HepG2 (cell line): ENCODE data around the gene TP63. TPM values are rescaled to one million over a fixed set of nuclear protein-coding genes. Genes with fewer than 3 reads are reported as not detected.

ENCODE experiments used
- ATAC-seq: fragments of 200-7000 bp; cut with Tn5 transposase; 3 replicates; pipeline ENCODE4 v1.9.1; 2020; ENCODE audit warnings: mild to moderate bottlenecking, moderate library complexity
- BruUV-seq: library from RNA; stranded (reverse); fragments of 400-500 nt; replicated peaks from 2 replicates; lab custom pipeline; 2021; lab: Mats Ljungman, UMichigan
- CTCF ChIA-PET: fragments of 300-600 bp; formaldehyde crosslinking; extraction: SDS; loops from one replicate; lab custom pipeline; 2021; ENCODE audit warnings: low total read pairs, inconsistent platforms, low intra/inter-chr PET ratio; lab: Yijun Ruan, JAX
- POLR2A ChIA-PET: fragments of 350-600 bp; sonication (Branson Sonifier 250); formaldehyde crosslinking; loops from one replicate; lab custom pipeline; 2020; ENCODE audit warnings: antibody characterized with exemption, inconsistent platforms; lab: Yijun Ruan, JAX
- DNase-seq: peaks from one replicate; pipeline ENCODE4 v3.0.0-alpha.2; 2015; ENCODE audit warnings: low spot score
- FAIRE-seq: peaks from 3 replicates; lab custom pipeline; 2011; peaks lifted over from hg19 to GRCh38; lab: Jason Lieb, UNC
- H2AFZ ChIP-seq: one replicate; pipeline ENCODE4 v1.6.1; 2011; ENCODE audit warnings: low read length, inconsistent platforms
- H3K27ac ChIP-seq: fragments of 300-600 bp; 3 replicates; pipeline ENCODE4 v1.8.0; 2011; ENCODE audit warnings: mixed run types, mild to moderate bottlenecking, mixed read lengths, low read length, inconsistent platforms; ENCODE audit not compliant: insufficient read depth; ENCODE audit errors: extremely low read length
- H3K27me3 ChIP-seq, 2 experiments: fragments of 200-600 bp in 1 of 2; 2 replicates in 1 of 2; 3 replicates in 1 of 2; pipeline versions ENCODE4 v1.6.0 to v1.8.0; 2011; ENCODE audit warnings: low read length in 2 of 2, mild to moderate bottlenecking in 2 of 2, moderate library complexity in 2 of 2, inconsistent platforms in 1 of 2; ENCODE audit not compliant: insufficient read depth in 2 of 2, control insufficient read depth in 1 of 2
- H3K36me3 ChIP-seq, 2 experiments: fragments of 200-600 bp in 1 of 2; replicated peaks in 1 of 2; 2 replicates in 1 of 2; 3 replicates in 1 of 2; pipeline versions ENCODE4 v1.5.1 to v1.8.0; 2011; ENCODE audit warnings: low read length in 2 of 2, inconsistent platforms in 1 of 2; ENCODE audit not compliant: insufficient read depth in 2 of 2, control insufficient read depth in 1 of 2
- H3K4me1 ChIP-seq: 2 replicates; pipeline ENCODE4 v1.5.1; 2012; ENCODE audit warnings: low read length, inconsistent platforms; ENCODE audit not compliant: insufficient read depth
- H3K4me2 ChIP-seq: 2 replicates; pipeline ENCODE4 v1.6.0; 2011; ENCODE audit warnings: low read depth, low read length, inconsistent platforms
- H3K4me3 ChIP-seq, 3 experiments: fragments of 200-600 bp in 1 of 3; sonication (generic), shearing (Covaris generic) in 1 of 3; replicated peaks in 1 of 3; 2 replicates each; pipeline ENCODE4 v1.5.1; 2011 to 2016; ENCODE audit warnings: low read length in 3 of 3, inconsistent platforms in 2 of 3, low read depth in 2 of 3, mild to moderate bottlenecking in 2 of 3, control low read depth in 1 of 3, mixed read lengths in 1 of 3; ENCODE audit not compliant: insufficient read depth in 1 of 3
- H3K79me2 ChIP-seq: one replicate; pipeline ENCODE4 v1.6.1; 2011; ENCODE audit warnings: low read length, inconsistent platforms; ENCODE audit not compliant: insufficient read depth
- H3K9ac ChIP-seq: 2 replicates; pipeline ENCODE4 v1.6.0; 2011; ENCODE audit warnings: mild to moderate bottlenecking, low read depth, low read length, inconsistent platforms; ENCODE audit not compliant: insufficient read depth
- H3K9me3 ChIP-seq: 2 replicates; pipeline ENCODE4 v1.5.1; 2012; ENCODE audit warnings: mild to moderate bottlenecking, low read length
- H4K20me1 ChIP-seq: 2 replicates; pipeline ENCODE4 v1.6.0; 2011; ENCODE audit warnings: inconsistent platforms, mild to moderate bottlenecking, low read length, moderate library complexity; ENCODE audit not compliant: insufficient read depth
- ATAD3A ChIP-seq: sonication (generic); formaldehyde crosslinking; IDR thresholded peaks from 2 replicates; pipeline ENCODE4 v1.4.0; 2020; ENCODE audit warnings: missing genetic modification reagents
- CHD4 ChIP-seq: fragments of 200-600 bp; sonication (generic); IDR thresholded peaks from 2 replicates; pipeline ENCODE4 v1.7.0; 2017; ENCODE audit warnings: mild to moderate bottlenecking, low read length, borderline replicate concordance
- PAF1 ChIP-seq: IDR thresholded peaks from 2 replicates; pipeline ENCODE4 v1.6.1; 2016; ENCODE audit warnings: missing genetic modification reagents, missing compliant biosample characterization
- SRSF1 ChIP-seq: fragments of 200-400 bp; formaldehyde crosslinking; optimal IDR thresholded peaks from 2 replicates; pipeline ENCODE3; 2017; ENCODE audit warnings: mild to moderate bottlenecking, low read depth, low read length, moderate library complexity
- TOPORS ChIP-seq: sonication (generic); formaldehyde crosslinking; IDR thresholded peaks from 2 replicates; pipeline ENCODE4 v1.8.0; 2023; ENCODE audit warnings: mild to moderate bottlenecking, missing genetic modification reagents
- ZC3H4 ChIP-seq: sonication (generic); formaldehyde crosslinking; IDR thresholded peaks from 2 replicates; pipeline ENCODE4 v1.4.0; 2020; ENCODE audit warnings: missing genetic modification reagents, borderline replicate concordance
- ZFP90 ChIP-seq: sonication (generic); formaldehyde crosslinking; IDR thresholded peaks from 2 replicates; pipeline ENCODE4 v1.8.0; 2022; ENCODE audit warnings: missing genetic modification reagents, mild to moderate bottlenecking, inconsistent platforms, borderline replicate concordance
- ZNF550 ChIP-seq: sonication (generic); formaldehyde crosslinking; IDR thresholded peaks from 2 replicates; pipeline ENCODE4 v1.4.0; 2020; ENCODE audit warnings: mild to moderate bottlenecking, missing genetic modification reagents, borderline replicate concordance
- ZNF629 ChIP-seq: sonication (generic); formaldehyde crosslinking; conservative IDR thresholded peaks from 2 replicates; pipeline ENCODE4 v1.5.0; 2020; ENCODE audit warnings: missing genetic modification reagents
- ZNF777 ChIP-seq: sonication (generic); formaldehyde crosslinking; IDR thresholded peaks from 2 replicates; pipeline ENCODE4 v1.4.0; 2020; ENCODE audit warnings: missing genetic modification reagents
- WGBS: methylation state at CpG from one replicate; pipeline ENCODE4 v1.1.6; 2017; ENCODE audit warnings: low lambda C conversion rate; 5-methylcytosine and 5-hydroxymethylcytosine counted together
- in situ Hi-C: cut with HindIII; loops from 2 replicates; pipeline ENCODE4 v1.10.0; 2017; ENCODE audit warnings: low pct_unique_long_range_greater_than_20kb; ENCODE audit not compliant: extremely low pct_ligation_motif_present
- intact Hi-C: fragments of 100-400 bp; cut with micrococcal nuclease; formaldehyde crosslinking; loops from one replicate; pipeline ENCODE4 v1.10.0; 2022; ENCODE audit not compliant: unreplicated experiment
- polyA plus RNA-seq, 8 experiments: library from polyadenylated mRNA; depleted of rRNA in 3 of 8; stranded (reverse) in 7 of 8; unstranded in 1 of 8; fragments of >200 nt; fragmentation: Illumina TruSeq in 4 of 8; extraction: Trizol in 4 of 8; gene quantifications; 2 replicates each; pipeline versions ENCODE4 v1.2.1 to v1.2.3, GENCODE V29; 2011 to 2016; ENCODE audit warnings: low read depth in 4 of 8, missing spikeins in 1 of 8, mixed read lengths in 1 of 8; ENCODE audit not compliant: insufficient read depth in 1 of 8
- total RNA-seq, 5 experiments: library from RNA; depleted of rRNA; stranded (reverse); fragments of >200 nt; fragmentation: Illumina TruSeq; extraction: Trizol; gene quantifications; 2 replicates each; pipeline ENCODE4 v1.2.3, GENCODE V29; 2016; ENCODE audit warnings: low read depth in 1 of 5
- TF ChIP-seq, protein P1 (sequence below): sonication (generic); formaldehyde crosslinking; IDR thresholded peaks from 2 replicates; pipeline ENCODE4 v1.4.0; 2020; ENCODE audit warnings: missing genetic modification reagents, borderline replicate concordance
- TF ChIP-seq, protein P2 (sequence below): sonication (generic); formaldehyde crosslinking; IDR thresholded peaks from 2 replicates; pipeline ENCODE4 v1.8.1; 2023; ENCODE audit warnings: missing genetic modification reagents, inconsistent platforms, borderline replicate concordance

The TP63 gene
- total and polyA plus RNA-seq, 2 of the 13 experiments (the other 11 are each of a cell fraction or from before 2014, with no cell fraction given): not detected

DNA sequence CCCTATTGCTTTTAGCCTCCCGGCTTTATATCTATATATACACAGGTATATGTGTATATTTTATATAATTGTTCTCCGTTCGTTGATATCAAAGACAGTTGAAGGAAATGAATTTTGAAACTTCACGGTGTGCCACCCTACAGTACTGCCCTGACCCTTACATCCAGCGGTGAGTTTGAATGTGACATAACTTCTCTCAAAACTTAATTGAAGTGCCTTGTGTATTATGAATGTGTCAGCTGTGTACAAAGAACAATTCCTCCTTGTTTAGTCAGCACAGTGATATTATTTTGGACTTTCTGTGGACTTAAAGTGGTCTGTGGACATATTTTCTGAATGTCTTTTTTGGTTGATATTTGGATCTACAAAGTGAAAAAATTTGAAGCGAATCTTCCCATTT, 220 bp downstream of the TP63 start:
- Histone ChIP-seq H3K27me3 (no peaks in the 10 kb centered on the region), H3K4me1 (no peaks in the 10 kb centered on the region), H3K27ac (no peak overlapping the region), H3K9ac (no peak overlapping the region), H3K9me3 (no peaks in the 10 kb centered on the region), H3K79me2 (no peaks in the 10 kb centered on the region), H4K20me1 (no peaks in the 10 kb centered on the region), H2AFZ (no peak overlapping the region), H3K4me2 (no peak overlapping the region), H3K36me3 (no peaks in the 10 kb centered on the region), H3K4me3 (no peak overlapping the region)
- no TSS peak for BruUV-seq
- no peak for DNase-seq
- no peak for TF ChIP-seq ZFP90 (CRISPR knock-in tag)
- TF ChIP-seq CHD4: no peak
- no peak for TF ChIP-seq ATAD3A (CRISPR knock-in tag)
- TF ChIP-seq PAF1 (CRISPR knock-in tag): no peak
- TF ChIP-seq ZNF550 (CRISPR knock-in tag): no peak
- no peak for TF ChIP-seq SRSF1
- TF ChIP-seq, protein P1, sequence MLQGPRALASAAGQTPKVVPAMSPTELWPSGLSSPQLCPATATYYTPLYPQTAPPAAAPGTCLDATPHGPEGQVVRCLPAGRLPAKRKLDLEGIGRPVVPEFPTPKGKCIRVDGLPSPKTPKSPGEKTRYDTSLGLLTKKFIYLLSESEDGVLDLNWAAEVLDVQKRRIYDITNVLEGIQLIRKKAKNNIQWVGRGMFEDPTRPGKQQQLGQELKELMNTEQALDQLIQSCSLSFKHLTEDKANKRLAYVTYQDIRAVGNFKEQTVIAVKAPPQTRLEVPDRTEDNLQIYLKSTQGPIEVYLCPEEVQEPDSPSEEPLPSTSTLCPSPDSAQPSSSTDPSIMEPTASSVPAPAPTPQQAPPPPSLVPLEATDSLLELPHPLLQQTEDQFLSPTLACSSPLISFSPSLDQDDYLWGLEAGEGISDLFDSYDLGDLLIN (CRISPR knock-in tag): no peak
- TF ChIP-seq TOPORS (CRISPR knock-in tag): no peak
- TF ChIP-seq, protein P2, sequence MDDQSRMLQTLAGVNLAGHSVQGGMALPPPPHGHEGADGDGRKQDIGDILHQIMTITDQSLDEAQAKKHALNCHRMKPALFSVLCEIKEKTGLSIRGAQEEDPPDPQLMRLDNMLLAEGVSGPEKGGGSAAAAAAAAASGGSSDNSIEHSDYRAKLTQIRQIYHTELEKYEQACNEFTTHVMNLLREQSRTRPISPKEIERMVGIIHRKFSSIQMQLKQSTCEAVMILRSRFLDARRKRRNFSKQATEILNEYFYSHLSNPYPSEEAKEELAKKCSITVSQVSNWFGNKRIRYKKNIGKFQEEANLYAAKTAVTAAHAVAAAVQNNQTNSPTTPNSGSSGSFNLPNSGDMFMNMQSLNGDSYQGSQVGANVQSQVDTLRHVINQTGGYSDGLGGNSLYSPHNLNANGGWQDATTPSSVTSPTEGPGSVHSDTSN (CRISPR knock-in tag): no peak
- no peak for TF ChIP-seq ZC3H4 (CRISPR knock-in tag)
- TF ChIP-seq ZNF629 (CRISPR knock-in tag): no peak
- TF ChIP-seq ZNF777 (CRISPR knock-in tag): no peak
- CTCF ChIA-PET: no interaction called here
- in situ Hi-C loops: no loop called here
- no peak for FAIRE-seq
- intact Hi-C loops: no loop called here
- ATAC-seq: no peak
- 53% methylated on average over 6 of the region's 6 CpGs for WGBS
- POLR2A ChIA-PET: no interaction called here
